HG02623 (cell line): ENCODE results near the gene C6orf89.
"Not testable (repeated sequence)": the region's sequence is repeated elsewhere in the genome, so short reads cannot be mapped to it uniquely, and the experiment has no call there.

Experiments
- ATAC-seq: cut with Tn5 transposase; IDR thresholded peaks from one replicate; pipeline ENCODE4 v1.9.1; 2021; ENCODE audit warnings: moderate library complexity; ENCODE audit not compliant: unreplicated experiment

Gene C6orf89

GRCh38 chr6:36920049-36920448 lies 34.3 kb downstream of the C6orf89 start:
- no peak for ATAC-seq

GRCh38 chr6:36920546-36920945 lies 34.8 kb downstream of the C6orf89 start:
- no peak for ATAC-seq

GRCh38 chr6:36924131-36924530 lies 38.4 kb downstream of the C6orf89 start:
- ATAC-seq, result no peak

DNA sequence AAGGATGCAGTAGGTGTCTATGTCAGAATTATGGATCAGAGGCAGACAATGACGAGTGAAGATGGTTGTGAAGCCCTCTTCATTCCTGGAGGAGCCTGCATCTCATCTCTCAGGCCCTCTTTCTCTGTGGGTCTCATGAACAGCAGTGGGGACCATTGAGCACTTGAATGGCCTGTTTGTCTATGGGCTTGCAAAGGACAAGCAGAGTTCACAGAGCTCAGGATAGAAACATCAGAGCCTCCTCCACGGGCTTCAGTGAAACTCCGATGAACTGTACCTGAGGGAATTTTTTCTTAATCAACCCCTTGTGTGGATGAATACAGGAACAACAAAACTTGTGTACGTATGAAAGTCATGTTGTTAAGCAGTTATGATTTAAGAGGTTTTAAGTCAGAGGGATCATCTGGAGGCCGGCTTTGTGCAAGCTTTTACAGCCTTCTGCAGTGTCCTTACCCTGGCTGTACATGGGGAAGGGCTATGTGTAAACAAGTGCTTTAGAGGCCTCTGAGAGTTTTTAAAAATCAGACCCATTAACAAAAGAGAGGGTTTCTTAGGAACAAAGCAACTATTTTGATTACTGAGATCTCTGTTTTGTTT lies 39.1 kb downstream of the C6orf89 start:
- no peak for ATAC-seq

DNA sequence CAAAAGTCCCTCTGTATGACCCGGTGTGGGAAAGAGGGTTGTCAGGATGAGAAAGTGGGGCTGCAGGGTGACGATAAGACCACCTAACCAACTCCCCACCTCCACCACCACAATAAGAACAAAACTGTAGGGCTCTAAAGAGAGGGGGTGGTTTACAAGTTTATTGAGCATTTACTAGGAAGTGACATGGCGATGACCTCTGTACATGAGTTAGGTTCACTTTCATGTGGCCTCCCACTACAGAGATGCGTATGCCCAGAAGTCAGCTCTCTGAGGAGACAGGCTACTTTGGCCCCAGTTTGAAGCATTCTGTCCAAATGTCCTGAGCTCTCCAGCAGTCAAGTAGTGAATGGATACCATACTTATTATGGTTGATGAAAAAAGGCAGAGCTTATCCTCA lies 40.1 kb downstream of the C6orf89 start:
- no peak for ATAC-seq

- no peak for ATAC-seq
Observed at GRCh38 chr6:36926708-36927513, 41.2 kb downstream of the C6orf89 start.

DNA sequence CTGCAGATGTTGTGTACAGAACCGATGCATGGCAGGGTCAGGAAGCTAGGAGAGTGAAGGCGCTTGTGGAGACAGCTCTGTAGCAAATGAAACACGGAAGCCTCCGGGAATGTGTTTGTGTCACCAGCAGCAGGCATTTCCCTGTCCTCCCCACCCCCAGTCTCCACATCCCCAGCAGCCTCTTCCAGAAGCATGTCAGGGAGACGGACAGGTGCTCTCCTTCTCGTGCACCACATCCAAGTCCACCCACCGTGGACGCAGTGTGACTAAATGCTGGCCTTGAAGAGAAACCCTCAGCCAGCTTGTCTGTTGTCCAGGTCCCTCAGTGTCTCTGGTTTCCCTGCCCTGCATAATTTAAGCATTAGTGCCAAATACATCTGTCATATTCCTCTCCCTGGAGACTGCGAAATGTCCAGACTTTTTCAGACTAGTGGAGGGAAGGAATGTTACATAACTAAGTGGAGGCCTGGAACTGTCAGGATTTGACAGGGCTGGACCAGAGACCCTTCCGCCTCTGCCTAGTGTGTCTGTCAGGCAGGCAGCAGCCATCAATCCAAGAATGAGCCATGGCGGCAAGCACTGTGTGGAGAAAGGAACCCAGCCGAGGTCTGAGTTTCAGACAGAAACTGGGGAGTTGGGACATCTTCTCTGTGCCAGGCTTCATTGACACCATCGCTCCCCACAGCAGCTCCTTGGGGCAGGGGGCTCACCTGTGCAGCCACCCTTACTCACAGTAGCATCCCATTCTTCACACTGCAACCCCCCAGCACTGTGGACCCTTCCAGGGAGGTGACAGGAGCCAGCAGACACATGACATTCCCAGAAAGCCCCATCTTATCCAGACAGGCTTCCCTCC lies 42.2 kb downstream of the C6orf89 start:
- ATAC-seq, result no peak

DNA sequence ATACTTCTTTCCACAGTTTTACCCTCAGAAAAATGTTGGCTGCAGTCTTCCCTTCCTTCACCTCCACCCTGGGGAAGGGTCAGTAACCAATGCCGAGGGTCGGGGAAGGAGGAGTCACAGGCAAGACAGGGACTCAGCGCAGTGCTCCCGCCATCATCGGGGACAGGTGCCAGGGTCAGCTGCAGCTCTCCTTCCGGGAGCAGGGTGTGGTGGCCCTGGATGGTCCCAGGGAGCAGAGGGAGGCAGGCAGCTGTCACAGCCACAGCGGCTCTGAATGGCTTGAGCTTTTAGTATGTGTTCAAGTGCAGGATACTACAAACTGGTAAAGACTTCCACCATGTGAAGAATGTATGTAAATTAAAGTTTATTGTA lies 42.8 kb downstream of the C6orf89 start:
- no peak for ATAC-seq

- no peak for ATAC-seq
Observed at GRCh38 chr6:36929152-36929551, 43.4 kb downstream of the C6orf89 start.

GRCh38 chr6:36929607-36930006 lies 43.9 kb downstream of the C6orf89 start:
- no peak for ATAC-seq

DNA sequence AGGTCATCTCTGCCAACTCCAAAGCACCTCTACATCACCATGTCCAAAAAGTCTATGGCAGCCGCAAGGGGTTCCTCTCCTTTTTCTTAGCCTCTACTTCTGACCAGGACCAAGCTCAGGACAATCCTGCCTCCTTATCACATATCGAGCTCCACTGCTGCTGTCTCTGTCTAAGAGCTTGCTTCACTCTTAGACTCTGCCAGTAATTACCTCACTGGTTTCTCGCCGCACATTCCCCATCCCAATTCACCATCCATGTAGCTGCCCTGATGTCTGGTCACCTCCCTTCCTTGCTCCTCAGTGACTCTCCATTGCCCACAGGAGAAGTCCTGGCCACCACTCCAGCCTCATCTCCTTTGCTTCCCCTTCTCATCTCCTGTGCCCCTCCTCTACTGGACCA lies 44.7 kb downstream of the C6orf89 start:
- no peak for ATAC-seq

- ATAC-seq, result no peak
Observed at GRCh38 chr6:36933102-36933501, 47.4 kb downstream of the C6orf89 start.

- ATAC-seq, result no peak
Observed at GRCh38 chr6:36933519-36933918, 47.8 kb downstream of the C6orf89 start.

DNA sequence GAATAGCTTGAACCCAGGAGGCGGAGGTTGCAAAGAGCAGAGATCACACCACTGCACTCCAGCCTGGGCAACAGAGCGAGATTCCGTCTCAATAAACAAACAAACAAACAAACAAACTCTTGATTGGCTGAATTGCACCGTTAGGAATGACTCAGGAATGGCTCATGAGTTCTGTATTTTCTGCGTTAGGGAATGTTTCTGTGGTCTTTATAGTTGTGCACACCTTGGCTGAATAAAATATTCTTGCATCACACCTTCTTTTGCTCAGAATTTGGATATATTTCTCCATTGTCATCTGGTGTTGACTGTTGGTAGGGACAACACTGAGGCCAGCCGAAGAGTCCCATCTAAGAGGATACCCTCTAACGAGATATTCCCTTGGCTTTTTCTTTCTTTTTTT lies 49.1 kb downstream of the C6orf89 start:
- ATAC-seq, result no peak

- ATAC-seq, result no peak
Observed at GRCh38 chr6:36936824-36937223, 51.1 kb downstream of the C6orf89 start.

GRCh38 chr6:36937896-36938295 lies 52.1 kb downstream of the C6orf89 start:
- no peak for ATAC-seq

- ATAC-seq, result no peak
Observed at GRCh38 chr6:36938536-36938935, 52.8 kb downstream of the C6orf89 start.

DNA sequence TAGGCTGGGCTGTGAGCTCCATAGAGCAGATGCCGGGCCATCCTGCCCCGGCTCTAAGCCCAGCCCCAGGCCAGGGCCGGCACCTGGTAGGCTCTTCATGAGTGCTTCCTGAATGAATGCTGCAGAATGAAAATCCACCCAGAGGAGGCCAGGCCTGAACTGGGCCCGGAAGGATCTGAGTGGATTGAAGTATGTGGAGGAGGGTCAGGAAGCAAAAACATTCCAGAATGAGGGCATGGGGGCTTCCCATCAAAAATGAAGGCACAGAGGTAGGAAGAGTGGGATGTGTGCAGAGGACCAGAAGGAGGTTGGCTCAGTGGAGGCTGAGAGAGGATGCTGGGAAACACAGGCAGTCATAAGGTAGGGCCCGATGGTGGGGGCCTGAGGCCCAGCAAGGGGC lies 53.3 kb downstream of the C6orf89 start:
- not testable (repeated sequence) for ATAC-seq

- ATAC-seq, result no peak
Observed at GRCh38 chr6:36940027-36940426, 54.3 kb downstream of the C6orf89 start.

DNA sequence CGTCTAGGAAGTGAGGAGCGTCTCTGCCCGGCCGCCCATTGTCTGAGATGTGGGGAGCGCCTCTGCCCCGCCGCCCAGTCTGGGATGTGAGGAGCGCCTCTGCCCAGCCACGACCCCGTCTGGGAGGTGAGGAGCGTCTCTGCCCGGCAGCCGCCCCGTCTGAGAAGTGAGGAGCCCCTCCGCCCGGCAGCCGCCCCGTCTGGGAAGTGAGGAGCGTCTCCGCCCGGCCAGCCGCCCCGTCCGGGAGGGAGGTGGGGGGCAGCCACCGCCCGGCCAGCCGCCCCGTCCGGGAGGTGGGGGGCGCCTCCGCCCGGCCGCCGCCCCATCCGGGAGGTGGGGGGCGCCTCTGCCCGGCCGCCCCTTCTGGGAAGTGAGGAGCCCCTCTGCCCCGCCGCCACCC lies 55.8 kb downstream of the C6orf89 start:
- not testable (repeated sequence) for ATAC-seq

DNA sequence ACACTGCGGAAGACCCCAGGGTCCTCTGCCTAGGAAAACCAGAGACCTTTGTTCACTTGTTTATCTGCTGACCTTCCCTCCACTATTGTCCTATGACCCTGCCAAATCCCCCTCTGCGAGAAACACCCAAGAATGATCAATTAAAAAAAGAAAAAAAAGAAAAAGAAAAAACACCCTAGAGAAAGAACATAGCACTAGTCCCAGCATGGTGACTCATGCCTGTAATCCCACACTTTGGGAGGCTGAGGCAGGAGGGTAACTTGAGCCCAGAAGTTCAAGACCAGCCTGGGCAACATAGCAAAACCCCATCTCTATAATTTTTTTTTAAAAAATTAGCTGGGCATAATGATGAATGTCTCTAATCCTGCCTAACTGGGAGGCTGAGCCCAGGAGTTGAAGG lies 56.6 kb downstream of the C6orf89 start:
- not testable (repeated sequence) for ATAC-seq

- ATAC-seq, result no peak
Observed at GRCh38 chr6:36944650-36945049, 58.9 kb downstream of the C6orf89 start.
